RWPE2 (cell line): Measurements from ENCODE around the gene APPBP2.
A peak's percentile ranks its signal among the peaks of the same experiment; 100 is the strongest.

Experiments
- ATAC-seq: fragments of 200-7000 bp; cut with Tn5 transposase; 3 replicates; pipeline ENCODE4 v1.9.1; 2021; ENCODE audit warnings: low read depth
- DNase-seq: peaks from one replicate; pipeline ENCODE4 v3.0.0-alpha.2; 2020; ENCODE audit warnings: low spot score
- H3K27ac ChIP-seq: fragments of 450-650 bp; 2 replicates; pipeline ENCODE4 v1.5.1; 2017; ENCODE audit warnings: mild to moderate bottlenecking; ENCODE audit not compliant: poor library complexity, severe bottlenecking
- H3K27me3 ChIP-seq: fragments of 250-450 bp; sonication (Bioruptor Pico); 2 replicates; pipeline ENCODE4 v1.5.1; 2021; ENCODE audit warnings: mild to moderate bottlenecking, moderate library complexity; ENCODE audit not compliant: insufficient read depth, poor library complexity, severe bottlenecking
- H3K36me3 ChIP-seq: fragments of 250-450 bp; sonication (Bioruptor Pico); 2 replicates; pipeline ENCODE4 v1.5.1; 2020; ENCODE audit warnings: low read depth, mild to moderate bottlenecking, moderate library complexity
- H3K4me1 ChIP-seq: fragments of 250-450 bp; sonication (Bioruptor Pico); 2 replicates; pipeline ENCODE4 v1.5.1; 2021; ENCODE audit warnings: mild to moderate bottlenecking, moderate library complexity; ENCODE audit not compliant: insufficient read depth, poor library complexity, severe bottlenecking
- H3K4me3 ChIP-seq: fragments of 250-450 bp; sonication (Bioruptor Pico); 2 replicates; pipeline ENCODE4 v1.5.1; 2021; ENCODE audit warnings: mild to moderate bottlenecking, moderate library complexity; ENCODE audit not compliant: severe bottlenecking
- H3K9me3 ChIP-seq: fragments of 250-450 bp; sonication (Bioruptor Pico); 2 replicates; pipeline ENCODE4 v1.5.1; 2021; ENCODE audit warnings: mild to moderate bottlenecking, moderate library complexity; ENCODE audit not compliant: severe bottlenecking
- CTCF ChIP-seq: fragments of 450-650 bp; IDR thresholded peaks from one replicate; pipeline ENCODE4 v1.5.1; 2017; ENCODE audit warnings: mild to moderate bottlenecking, moderate library complexity; ENCODE audit not compliant: poor library complexity, severe bottlenecking

APPBP2 gene

GRCh38 chr17:60526726-60527125 lies 684 bp upstream of the APPBP2 start:
- DNase-seq (no peak), ATAC-seq (no peak)
- Histone ChIP-seq H3K27ac (peak overlapping the region; percentile 78), H3K9me3 (no peaks in the 10 kb centered on the region), H3K4me1 (peaks cover 17% of the 10 kb centered on the region), H3K27me3 (no peaks in the 10 kb centered on the region), H3K4me3 (peak overlapping the region; percentile 94), H3K36me3 (peaks cover 4% of the 10 kb centered on the region; the same call in 1 of the 2 replicates)
- no peak for TF ChIP-seq CTCF

- no peak for DNase-seq
These were observed 736 bp downstream of the APPBP2 start for GRCh38 chr17:60525328-60525684.

GRCh38 chr17:60524463-60525327 lies 1.3 kb downstream of the APPBP2 start:
- H3K27ac ChIP-seq, result peak overlapping the region; percentile 78

More at GRCh38 chr17:60525328-60525684, 736 bp downstream of the APPBP2 start:
- Histone ChIP-seq H3K27ac (peak overlapping the region; percentile 78), H3K9me3 (no peaks in the 10 kb centered on the region), H3K4me1 (peaks cover 17% of the 10 kb centered on the region), H3K27me3 (no peaks in the 10 kb centered on the region), H3K4me3 (peak overlapping the region; percentile 94), H3K36me3 (peaks cover 13% of the 10 kb centered on the region; the same call in 1 of the 2 replicates)
- peak; percentile 28 for ATAC-seq
- no peak for TF ChIP-seq CTCF

GRCh38 chr17:60523822-60524221 lies 2.2 kb downstream of the APPBP2 start:
- no peak for TF ChIP-seq CTCF
- no peak for ATAC-seq
- no peak for DNase-seq
- Histone ChIP-seq H3K9me3 (no peaks in the 10 kb centered on the region), H3K27ac (no peak overlapping the region), H3K36me3 (peaks cover 26% of the 10 kb centered on the region), H3K4me1 (peaks cover 11% of the 10 kb centered on the region), H3K4me3 (peak overlapping the region; percentile 94), H3K27me3 (no peaks in the 10 kb centered on the region)

More at GRCh38 chr17:60524463-60525327, 1.3 kb downstream of the APPBP2 start:
- no peak for DNase-seq
- TF ChIP-seq CTCF, result no peak
- Histone ChIP-seq H3K4me1 (peaks cover 13% of the 10 kb centered on the region), H3K27me3 (no peaks in the 10 kb centered on the region), H3K9me3 (no peaks in the 10 kb centered on the region), H3K36me3 (peaks cover 19% of the 10 kb centered on the region), H3K4me3 (peak overlapping the region; percentile 94)
- no peak for ATAC-seq
